ENCODE results near the gene HOMER1.

The HOMER1 gene

DNA sequence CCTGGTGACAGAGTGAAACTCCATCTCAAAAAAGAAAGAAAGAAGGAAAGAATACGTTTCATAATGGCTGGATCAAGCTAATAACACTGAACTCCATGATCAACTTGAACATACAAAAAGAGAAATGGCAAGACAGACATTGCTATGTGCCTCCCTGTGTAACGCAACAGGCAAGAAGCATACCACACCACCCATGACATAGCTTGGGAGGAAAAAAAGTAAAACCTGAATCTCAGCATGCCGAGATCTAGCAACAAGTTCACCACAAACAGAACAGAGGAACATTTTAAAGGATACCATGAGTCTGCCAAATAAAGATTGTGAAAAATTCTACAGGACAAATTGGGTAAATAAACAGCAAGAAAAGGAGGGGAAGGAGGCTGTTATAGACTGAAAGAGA lies 26.7 kb downstream of the HOMER1 start:
- DNase-seq: no peak

DNA sequence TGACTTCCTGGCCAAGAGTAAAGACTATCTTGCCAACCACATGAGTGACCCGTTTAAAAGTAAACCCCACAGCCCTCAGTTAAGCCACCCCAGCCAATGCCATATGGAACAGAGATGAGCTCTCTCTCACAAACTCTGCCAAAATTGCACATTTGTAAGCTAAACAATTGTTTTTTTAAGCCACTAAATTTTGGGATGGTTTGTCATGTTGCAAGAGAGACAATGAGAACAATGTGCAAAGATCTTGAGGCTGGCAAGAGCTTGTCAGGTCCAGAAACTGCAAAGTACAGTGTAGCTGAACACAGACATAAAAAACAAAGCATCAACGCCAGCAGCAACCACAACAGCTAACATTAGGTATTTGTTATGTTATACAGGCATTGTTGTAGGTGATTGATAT lies 27.8 kb downstream of the HOMER1 start:
- no peak for DNase-seq

DNA sequence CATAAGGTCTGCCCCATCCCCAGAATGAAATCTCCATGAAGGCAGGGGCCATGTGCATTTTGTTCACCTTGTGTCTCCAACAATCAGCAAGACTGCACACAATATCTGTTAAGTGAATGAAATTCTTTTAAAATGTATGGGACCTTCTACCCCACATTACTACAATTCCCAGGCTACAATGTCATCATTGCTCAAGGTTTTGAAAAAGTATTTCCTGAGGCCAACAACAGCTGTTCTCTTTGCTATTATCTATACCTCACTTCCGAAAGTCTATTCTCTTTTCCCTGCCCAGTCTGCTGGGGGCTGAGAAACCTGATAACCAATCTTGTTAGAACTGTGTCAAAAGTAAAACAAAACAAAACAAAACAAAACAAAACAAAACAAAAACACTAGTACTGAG lies 29.2 kb downstream of the HOMER1 start:
- DNase-seq: no peak

DNA sequence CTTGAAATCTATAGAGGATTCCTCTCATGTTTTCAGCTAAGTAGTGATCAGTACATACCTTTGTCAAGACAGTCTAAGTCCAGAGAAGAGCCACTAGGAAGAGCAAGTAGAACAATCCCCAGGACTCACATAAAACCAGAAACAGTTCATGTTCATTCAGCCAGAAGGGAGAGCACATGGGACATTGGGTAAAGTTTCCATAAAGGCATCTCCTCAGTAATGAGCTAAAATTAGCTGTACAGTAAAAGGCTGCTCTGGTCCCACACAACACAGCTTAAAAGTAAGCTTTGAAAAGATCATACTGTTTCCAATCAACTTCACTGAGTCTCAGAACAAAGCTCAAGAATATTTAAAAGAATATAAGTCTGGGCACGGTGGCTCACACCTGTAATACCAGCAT lies 32.4 kb downstream of the HOMER1 start:
- DNase-seq: no peak

DNA sequence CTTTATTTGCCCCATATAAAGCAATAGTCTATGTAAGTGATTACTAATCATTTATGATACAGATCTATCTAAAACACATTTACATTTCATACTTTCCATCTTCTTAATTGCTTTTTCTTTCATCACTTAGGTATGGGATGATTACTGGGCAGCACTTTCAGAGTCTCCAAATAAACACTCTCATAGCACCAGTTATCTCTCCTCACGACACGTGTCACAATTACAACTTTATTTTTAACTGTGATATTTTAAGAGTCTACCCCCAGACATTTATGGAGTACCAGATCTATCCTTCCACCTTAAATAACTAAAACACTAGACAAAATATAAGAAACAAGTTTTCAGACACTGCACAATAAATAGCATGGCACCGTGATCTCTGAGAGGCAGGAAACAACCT lies 32.9 kb downstream of the HOMER1 start:
- no peak for DNase-seq

DNA sequence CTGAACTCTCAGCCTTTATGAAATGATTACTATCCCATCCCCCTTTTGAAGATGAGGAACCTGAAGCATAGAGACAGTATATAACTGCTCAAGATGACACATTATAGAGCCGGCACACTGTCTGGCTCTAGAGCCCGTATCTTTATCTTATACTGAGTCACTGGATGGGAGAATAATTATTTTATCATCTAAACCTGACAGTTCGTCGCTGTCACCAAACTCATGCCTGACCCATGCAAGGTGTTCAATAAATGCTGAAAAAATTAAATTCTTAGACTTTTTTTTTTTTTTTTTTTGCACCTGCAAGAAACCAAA lies 38.8 kb downstream of the HOMER1 start:
- DNase-seq: no peak

DNA sequence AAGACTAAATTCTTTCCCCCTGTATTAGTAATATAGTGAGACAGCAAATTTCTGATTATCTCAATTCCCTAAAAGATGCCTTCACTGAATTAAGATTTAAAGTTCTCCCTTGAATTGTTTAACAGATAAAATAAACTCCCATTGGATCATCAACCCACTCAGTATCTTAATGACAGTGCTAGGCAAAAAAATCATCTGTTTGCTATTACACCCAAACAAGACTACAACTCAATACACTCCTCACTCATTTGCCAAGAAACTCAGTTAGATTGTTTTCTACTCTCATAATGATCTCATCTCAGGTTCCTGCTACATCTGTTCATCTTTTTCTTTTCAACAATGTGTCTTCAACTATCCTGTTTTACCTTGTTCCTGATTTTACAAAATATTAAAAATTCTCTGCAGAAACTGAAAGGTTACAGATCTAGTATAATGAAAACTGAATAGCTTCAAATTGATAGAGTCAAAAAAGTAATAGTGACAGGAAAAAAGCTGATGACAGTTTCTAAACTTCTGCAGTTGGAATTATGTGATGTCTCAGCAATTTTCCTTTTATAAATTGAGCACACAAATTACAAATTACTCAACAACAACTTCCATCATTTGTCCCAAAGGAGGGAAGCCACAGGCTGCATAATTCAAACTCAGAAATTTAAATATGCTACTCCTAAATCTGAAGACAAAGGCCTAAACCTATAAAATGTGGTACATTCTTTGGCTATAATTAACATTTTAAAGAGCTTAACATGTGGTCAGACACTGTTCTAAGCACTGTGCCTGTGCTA lies 39.4 kb downstream of the HOMER1 start:
- DNase-seq: no peak

DNA sequence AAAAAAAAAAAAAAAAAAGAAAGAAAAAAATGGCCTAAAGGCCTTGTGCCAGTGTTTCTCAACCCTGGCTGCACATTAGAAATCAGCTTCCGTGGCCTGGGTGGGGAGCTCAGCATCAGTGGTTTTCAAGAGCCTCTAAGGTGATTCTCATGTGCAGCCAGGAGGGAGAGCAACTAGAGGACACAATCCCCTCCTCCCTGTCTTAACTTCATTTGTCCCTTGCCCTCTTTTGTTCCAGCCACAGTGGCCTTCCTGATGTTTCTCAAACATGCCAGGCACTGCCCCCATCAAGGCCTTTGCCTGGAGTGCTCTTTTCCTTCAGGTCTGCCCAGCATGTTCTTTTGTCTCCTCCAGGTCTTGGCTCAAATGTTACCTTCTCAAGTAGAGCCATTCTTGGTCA lies 42.4 kb downstream of the HOMER1 start:
- no peak for DNase-seq

DNA sequence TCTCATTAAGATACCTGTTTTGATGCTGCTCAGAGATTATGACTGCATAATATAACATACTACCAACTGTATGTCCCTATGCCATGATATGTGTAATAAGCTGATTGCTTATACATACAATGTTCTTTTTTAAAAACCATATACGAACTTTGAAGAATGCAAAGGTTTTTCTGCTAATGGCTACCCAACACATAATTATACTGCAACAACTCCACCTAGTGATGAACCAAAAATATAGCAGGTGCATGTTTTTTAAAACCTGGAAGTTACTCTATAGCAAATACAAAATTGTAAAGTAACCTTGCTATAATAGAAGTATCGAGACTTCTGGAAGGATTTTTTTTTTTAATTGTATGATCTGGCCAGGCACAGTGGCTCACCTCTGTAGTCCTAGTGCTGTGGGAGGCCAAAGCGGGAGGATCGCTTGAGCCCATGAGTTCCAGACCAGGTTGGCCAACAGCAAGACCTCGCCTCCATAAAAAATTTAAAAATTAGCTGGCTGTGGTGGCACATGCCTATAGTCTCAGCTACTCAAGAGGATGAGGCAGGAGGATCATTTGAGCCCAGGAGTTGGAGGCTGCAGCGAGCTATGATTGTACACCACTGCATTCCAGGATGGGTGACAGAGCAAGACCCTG lies 49.1 kb downstream of the HOMER1 start:
- DNase-seq: no peak

DNA sequence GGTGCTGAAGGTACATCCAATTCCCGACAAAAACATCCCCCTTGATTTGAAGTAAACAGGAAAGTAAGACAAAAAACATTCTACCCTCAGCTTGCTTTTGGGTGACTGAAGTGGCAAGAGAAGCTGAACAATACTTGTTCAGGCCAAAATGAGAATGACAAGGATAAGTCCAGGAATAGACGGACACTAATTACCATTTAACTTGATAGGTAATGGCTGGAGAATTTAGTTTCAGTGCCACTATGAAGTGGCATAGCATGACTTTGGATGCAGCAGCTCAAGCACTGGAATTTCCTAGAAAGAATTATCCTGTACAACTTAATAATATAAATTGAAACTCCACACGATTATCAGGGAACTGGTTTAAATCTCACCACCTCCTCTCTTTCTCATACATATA lies 49.7 kb downstream of the HOMER1 start:
- DNase-seq: no peak

DNA sequence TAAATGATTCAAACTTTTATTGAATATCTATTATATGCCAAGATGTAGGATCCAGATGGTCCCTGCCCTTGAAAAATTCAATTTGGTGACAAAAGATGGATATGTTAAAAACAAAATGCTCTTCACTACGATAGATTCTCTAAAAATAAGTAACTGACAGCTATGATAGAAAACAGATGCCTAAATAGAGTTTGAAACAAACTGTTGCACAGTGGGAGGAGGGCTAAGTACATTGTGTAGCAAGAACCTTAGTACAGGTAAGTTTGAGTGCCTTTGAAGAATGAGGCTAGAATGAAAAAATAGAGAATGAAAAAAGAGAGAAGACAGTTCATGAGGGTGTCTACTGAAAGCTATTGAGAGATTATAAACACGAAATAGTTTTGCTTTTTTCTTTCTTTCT lies 54.3 kb downstream of the HOMER1 start:
- no peak for DNase-seq

DNA sequence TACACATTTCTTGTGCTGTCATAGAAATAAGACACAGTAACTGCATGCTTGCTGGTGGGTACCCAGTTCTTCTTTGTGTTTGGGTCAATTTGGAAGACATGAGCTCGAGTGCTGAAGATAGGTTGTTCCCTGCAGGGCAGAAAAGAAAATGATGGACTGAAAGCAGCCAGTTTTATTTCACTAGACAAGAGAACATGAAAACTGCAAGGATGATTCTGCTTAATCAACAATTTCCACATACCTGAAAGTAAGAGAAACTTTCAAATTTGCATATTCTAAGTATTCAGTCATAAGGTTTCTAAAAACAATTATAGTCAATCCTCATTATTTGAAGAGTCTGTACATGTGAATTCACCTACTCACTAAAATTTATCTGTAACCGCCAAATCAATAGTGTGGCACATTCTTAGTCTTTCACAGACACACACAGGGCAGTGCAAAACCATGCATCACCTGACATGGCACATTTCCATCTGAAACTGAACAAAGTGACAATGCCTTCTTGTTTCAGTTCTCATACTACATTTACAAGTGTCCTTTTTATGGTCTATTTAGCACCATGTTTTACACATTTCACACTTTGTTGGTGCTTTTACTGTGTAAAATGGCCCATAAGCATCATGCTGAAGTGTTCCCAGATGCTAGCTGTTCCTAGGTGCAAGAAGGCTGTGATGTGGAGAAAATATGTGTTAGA lies 56.9 kb downstream of the HOMER1 start:
- no peak for DNase-seq

DNA sequence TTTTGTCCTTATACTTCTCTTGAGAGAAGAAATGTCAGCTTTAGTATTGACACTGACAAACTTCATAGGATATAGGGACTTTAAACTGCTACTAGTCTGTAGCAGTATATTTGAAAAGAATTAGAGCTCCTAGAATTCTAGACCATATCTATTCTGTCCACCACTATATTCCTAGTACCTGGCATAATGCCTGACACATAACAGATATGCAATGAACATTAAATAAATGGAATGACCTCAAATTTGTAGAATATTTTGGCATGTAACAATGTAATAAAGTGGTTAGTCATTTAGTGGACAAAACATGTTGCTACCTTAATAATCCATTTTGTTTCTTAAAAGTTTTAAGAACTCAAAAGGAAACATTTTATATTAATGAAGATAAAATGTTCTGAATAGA lies 57.5 kb downstream of the HOMER1 start:
- DNase-seq: no peak

DNA sequence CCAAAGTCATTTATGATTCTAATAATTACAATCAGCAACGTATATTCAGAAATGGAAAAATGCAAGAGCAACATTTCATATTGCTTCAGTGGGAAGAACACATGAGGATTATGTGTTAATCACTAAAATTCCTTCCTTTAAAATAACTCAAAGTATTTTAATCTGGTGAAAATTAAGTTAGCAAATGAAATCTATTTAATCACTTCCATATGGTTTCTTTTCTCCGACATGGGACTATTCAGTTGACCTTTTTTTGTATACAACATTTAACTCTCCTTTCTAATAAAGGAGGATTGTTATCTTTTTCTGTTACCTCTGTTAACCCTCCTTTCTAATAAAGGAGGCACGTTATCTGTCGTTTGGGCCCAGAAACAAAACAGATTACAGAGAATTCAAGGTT lies 59.9 kb downstream of the HOMER1 start:
- no peak for DNase-seq

DNA sequence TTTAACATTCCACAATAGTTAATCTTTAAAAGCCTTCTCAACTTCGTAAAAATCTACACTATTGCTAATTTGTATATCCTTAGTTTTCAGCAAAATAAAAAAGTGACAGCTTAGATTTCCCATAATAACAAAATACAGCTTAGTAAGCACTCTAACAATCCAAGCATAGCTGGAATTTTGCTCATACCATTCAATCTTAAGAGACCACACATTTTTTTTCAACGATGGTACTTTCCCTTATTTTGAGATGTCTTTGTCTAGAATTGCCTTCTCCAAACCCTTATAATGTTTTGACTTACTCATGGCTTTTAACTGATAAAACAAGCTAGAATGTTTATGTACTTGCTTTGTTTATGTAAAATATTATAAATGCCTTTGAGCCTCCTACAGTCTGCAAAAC lies 65.6 kb downstream of the HOMER1 start:
- DNase-seq: no peak

DNA sequence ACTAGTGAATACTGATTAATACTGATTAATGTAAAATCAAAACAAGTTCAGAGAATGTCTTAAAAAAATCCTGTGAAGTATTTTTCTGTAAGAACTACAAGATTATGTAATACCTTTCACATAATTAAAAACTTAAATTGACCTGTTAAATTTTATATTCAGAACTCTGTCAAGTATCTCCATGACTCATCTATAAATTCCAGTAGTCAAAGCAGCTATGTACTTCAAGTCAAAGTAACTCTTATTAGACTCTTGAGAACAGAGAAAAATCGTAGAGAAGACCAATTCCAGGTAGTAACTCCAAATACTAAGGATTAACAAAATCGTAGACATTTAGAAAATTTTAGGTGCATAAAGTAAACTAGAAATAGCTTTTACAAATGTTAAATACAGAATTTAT lies 77.1 kb downstream of the HOMER1 start:
- DNase-seq: no peak

DNA sequence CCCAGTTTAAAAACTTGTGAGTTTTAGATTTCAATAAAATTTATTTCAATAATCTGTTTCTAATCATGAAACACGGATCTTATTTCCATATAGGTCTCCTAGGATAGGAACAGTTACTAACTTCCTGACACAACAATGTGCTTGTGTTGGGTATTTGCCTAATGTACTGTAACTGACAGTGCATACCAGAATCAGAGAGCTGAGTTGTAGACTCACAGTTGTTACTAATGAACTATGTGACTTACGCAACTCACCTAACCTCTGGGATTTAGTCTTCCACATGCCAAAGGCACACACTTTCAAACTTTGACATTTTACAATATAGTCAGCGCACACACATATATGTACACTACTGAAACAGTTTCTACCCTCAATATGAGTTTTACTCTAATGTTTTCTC lies 77.7 kb downstream of the HOMER1 start:
- DNase-seq: no peak

DNA sequence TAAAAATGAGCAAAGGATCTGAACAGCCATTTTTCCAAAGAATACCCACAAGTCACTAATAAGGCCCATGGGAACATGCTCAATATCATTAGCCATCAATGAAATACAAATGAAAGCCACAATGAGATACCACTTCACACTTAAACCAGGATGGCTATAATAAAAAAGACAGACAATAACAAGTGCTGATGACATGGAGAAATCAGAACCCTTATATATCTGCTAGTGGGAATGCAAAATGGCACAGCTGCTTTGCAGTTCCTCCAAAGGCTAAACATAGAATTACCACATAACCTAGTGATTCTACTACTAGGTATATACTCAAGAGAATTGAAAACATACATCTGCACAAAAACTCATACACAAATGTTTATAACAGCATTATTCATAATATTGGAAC lies 83.7 kb downstream of the HOMER1 start:
- no peak for DNase-seq

DNA sequence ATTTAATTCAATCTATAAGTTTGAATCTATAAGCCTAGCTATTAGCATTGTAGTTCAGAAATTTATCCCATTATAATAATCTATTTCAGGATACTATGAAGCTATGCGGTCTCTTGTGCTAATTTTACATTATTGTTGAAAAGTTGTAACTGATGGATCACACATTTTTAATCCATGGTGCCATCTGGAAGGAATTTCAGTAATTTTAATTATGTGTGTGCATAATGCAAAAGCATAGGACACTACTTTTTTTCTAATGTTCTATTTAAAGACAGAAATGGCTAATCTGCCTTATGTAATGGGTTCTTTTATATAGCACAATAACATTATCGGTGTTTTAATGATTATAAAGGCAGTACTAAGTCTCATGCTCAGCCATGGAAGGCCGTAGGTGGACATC lies 90.6 kb downstream of the HOMER1 start:
- no peak for DNase-seq

DNA sequence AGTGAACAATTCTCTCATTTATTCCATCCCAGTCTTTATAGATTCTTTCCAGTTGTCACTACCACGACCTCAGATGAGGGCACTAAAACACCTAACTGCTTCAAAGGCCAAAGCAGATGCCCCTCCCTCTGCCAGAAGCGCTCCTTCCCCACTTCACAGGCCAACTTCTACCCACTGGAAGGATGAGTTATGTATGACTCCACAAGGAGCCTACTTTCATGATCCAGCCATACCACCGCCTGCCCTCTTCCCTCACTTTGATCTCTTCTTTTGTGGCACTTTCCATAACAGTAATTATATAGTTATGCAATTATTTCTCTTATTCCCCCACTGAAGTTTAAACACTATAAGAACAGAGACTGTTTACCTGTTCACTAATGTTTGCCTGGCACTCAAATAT lies 93.7 kb downstream of the HOMER1 start:
- no peak for DNase-seq

DNA sequence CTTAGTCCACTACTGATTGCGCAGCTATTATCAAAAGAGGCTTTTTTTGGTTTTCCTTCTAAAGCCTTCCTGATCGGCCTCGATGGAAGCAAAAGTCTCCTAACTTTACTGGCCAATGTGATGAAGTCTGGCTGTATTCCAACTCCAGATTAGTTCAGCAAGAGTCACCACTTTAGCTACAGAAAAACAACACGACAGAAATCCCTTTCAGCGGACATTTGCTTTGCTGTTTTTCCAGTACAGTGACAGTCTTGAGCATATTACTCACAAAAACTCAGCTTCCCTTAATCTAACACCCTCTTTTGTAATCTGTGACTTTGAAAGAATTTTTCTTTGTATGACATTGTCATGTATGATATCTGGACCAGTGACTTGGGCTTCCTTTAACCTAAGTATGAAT lies 95.7 kb downstream of the HOMER1 start:
- DNase-seq: no peak

DNA sequence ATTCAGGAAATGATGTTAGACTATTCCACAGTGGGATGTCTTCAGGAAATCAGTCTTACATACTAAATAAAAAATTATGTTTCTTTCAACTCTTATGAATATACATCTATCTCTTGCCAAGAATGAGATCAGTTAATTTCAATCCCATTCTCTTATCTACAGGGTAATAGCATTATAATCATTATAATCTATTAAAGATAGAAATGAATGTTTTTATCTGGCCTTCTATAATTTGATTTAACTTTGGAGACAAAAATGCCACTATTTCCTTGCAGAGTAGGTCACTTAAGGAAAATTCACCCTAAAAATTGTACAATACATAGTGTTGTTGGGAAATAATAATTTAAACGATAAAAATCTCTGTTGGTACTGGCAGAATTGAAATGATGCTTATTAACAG lies 96.4 kb downstream of the HOMER1 start:
- no peak for DNase-seq

DNA sequence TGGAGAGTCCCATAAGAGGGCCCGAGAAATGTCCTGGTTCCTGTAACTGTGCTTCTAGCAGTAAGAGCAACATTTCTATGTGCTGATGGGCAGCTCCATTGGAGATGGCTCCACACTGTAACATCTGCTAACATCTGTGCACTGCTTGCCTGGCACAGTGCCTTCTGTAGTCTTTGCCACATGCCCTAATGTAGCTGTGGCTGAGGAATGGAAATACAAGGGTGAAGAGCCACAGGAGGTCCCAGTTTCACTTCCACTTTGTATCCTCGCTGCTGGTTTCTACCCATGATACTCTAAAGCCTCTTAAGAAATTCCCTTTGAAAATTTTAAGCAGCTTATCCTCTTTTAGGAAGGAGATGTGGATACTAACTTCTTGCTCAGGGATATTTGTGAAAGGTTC lies 97.4 kb downstream of the HOMER1 start:
- DNase-seq: no peak

DNA sequence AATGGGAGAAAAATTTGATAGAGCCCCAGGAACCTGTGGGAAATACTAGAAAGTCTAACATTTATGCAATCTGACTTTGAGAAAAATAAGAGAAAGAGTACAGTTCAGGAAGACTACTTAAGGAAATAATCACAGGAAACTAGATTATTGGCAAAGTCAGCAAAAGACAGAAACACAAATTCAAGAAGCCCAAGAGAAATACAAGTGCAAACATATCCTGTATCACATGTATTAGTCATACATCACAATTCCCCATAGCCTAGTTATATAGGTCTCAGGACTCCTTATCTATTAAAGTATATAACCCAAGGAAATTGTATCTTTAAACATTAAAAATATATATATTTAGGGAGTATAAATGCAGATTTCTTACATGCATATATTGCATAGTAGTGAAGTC lies 100.8 kb downstream of the HOMER1 start:
- no peak for DNase-seq

DNA sequence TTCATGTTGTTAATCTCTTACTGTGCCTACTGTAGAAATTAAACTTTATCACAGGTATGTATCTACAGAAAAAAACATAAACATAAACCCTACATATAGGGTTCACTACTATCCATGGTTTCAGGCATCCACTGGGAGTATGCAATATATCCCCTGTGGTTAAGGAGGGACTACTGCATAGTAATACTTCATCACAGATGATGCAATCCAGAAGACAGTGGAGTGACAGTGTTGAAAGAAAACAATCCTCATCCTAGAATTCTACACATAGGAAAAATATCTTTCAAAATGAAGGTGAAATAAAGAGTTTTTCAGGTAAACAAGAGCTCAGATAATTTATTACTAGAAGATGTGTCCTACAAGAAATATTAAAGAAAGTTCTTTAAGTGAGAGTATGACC lies 105.9 kb downstream of the HOMER1 start:
- DNase-seq: no peak
